Forelimb muscle (tissue), 1 donor: ENCODE data around the gene GP5. TPM values are rescaled to one million over a fixed set of nuclear protein-coding genes. Genes with fewer than 3 reads are reported as not detected.

Experiments used
- DNase-seq: peaks from one replicate; pipeline ENCODE4 v3.0.0-alpha.2; 2013; ENCODE audit warnings: low read depth
- polyA plus RNA-seq: library from polyadenylated mRNA; unstranded; fragments of 120-200 nt; gene quantifications from one replicate; pipeline ENCODE4 v1.2.1, GENCODE V29; 2013; ENCODE audit not compliant: insufficient read length

Gene GP5, protein sequence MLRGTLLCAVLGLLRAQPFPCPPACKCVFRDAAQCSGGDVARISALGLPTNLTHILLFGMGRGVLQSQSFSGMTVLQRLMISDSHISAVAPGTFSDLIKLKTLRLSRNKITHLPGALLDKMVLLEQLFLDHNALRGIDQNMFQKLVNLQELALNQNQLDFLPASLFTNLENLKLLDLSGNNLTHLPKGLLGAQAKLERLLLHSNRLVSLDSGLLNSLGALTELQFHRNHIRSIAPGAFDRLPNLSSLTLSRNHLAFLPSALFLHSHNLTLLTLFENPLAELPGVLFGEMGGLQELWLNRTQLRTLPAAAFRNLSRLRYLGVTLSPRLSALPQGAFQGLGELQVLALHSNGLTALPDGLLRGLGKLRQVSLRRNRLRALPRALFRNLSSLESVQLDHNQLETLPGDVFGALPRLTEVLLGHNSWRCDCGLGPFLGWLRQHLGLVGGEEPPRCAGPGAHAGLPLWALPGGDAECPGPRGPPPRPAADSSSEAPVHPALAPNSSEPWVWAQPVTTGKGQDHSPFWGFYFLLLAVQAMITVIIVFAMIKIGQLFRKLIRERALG
- polyA plus RNA-seq: 0.35 TPM

DNA sequence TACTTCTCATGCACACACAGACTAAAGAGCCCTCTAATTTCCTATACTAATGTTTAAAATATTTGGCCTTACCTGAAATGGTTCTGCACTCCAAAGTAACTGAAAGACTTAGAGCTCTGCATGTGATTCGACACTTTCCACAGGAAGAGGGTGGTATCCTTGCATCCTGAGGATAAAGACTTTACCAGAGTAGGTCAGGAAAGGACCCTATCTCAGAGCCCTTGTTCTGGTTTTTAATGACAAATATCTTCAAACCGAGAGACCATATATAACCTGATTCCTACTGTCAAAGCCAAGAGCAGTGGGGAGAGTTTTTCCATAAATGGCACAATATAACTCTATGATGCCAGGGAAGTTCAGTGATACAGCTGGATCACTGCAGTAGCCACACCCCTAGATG, at the start of gene GP5:
Gene GP5 (minus strand): TSS at position 101 of the 400 bp plus-strand sequence. CDS start 984 bp downstream, outside the sequence.
- no peak for DNase-seq

- DNase-seq: no peak
Measured at GRCh38 chr3:194447657-194448056, 48.6 kb upstream of the GP5 start.

- DNase-seq: no peak
Measured at GRCh38 chr3:194447161-194447560, 48.1 kb upstream of the GP5 start.

GRCh38 chr3:194446754-194447153, 47.7 kb upstream of the GP5 start:
- no peak for DNase-seq

- DNase-seq: no peak
Measured at GRCh38 chr3:194446172-194446571, 47.1 kb upstream of the GP5 start.

- no peak for DNase-seq
Measured at GRCh38 chr3:194443901-194444300, 44.8 kb upstream of the GP5 start.

DNA sequence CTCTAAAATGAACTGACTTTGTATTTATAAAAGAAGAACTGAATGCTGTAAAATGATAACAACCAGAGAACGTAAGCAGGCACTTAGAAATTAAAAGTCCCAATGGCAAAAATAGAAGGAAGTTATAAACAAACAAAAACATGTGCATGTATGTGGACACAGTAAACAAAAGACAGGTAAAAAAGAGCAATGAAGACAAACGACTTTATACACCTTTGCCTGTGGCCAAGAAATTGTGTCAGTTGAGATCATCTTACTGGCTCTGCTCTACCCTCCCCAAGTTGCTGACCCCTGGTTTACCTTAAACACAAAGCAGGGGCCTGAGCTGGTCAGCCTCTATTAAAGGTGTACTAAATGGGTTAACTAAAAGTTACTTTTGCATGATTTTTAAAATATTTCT, 41.7 kb upstream of the GP5 start:
- DNase-seq: no peak

- DNase-seq: no peak
Measured at GRCh38 chr3:194439881-194440550, 41.0 kb upstream of the GP5 start.

DNA sequence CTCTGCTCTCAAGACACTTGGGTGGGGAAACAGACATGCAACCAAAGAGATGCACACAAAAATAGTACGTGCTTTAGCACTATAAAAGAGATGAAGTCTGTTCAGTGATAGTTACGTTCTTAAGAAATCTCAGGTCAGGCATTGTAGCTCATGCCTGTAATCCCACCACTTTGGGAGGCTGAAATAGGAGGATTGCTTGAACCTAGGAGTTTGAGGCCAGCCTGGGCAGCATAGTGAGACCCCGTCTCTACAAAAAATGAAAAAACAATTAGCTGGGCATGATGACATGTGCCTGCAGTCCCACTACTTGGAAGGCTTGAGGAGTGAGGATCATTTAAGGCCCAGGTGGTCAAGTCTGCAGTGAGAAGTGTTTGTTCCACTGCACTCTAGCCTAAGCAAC, 35.4 kb upstream of the GP5 start:
- DNase-seq: no peak

DNA sequence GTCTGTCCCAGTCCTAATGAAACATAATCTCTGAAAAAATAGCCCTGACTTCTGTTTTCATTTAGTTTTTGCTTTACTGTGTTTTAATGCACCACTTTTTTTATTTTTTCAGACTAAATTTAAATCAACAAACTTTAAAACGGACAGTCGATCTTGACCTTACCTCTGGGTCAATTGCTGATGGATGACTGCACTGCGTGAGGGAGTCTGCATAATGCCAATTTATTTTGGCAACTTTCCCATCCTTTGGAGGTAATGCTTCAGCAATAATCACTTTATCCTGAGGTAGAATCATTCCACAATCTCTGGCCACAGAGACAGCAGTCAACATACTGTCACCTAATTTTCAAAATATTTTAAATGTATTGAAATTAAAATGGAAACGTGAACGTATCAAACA, 32.5 kb upstream of the GP5 start:
- DNase-seq: no peak

- DNase-seq: no peak
Measured at GRCh38 chr3:194425399-194425798, 26.3 kb upstream of the GP5 start.

GRCh38 chr3:194424953-194425352, 25.9 kb upstream of the GP5 start:
- no peak for DNase-seq

GRCh38 chr3:194424373-194424772, 25.3 kb upstream of the GP5 start:
- DNase-seq: no peak

DNA sequence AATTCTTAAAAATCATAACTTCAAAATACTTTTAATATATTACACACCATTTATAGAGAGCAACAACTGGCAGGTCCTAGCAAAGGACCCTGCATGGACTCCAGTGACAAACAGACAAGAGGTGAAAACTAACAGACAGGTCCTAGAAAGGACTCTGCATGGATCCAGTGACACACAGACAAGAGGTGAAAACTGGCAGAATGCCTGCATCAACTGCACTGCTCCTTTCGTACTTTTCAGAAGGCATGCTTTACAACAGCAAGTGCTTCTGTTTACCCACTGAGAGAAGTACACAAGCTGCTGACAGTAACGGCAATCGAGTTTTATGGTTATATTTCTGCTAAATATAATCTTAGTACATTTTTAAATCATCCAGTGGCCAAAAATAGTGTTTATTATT, 24.3 kb upstream of the GP5 start:
- no peak for DNase-seq

GRCh38 chr3:194422188-194422587, 23.1 kb upstream of the GP5 start:
- DNase-seq: no peak

GRCh38 chr3:194418671-194419070, 19.6 kb upstream of the GP5 start:
- DNase-seq: no peak

- no peak for DNase-seq
Measured at GRCh38 chr3:194407423-194407822, 8.4 kb upstream of the GP5 start.

DNA sequence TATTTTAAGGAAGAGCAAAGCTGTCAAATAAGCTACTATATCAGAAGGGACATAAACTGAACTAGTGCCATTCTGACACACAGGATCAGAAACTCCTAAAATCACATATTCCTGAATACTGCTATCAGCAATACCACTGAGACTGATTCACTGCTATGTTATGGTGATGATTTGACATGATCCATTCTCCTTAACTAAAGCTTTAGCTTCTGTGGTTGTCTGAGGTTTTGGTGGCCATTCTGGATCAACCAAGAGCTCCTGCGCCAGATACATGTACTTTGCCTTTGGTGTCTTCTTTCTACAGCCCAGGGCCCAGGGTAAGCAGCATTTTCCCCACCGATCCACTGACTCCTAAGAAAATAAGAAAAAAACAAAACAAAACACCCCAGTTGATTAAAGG, 6.7 kb upstream of the GP5 start:
- no peak for DNase-seq

DNA sequence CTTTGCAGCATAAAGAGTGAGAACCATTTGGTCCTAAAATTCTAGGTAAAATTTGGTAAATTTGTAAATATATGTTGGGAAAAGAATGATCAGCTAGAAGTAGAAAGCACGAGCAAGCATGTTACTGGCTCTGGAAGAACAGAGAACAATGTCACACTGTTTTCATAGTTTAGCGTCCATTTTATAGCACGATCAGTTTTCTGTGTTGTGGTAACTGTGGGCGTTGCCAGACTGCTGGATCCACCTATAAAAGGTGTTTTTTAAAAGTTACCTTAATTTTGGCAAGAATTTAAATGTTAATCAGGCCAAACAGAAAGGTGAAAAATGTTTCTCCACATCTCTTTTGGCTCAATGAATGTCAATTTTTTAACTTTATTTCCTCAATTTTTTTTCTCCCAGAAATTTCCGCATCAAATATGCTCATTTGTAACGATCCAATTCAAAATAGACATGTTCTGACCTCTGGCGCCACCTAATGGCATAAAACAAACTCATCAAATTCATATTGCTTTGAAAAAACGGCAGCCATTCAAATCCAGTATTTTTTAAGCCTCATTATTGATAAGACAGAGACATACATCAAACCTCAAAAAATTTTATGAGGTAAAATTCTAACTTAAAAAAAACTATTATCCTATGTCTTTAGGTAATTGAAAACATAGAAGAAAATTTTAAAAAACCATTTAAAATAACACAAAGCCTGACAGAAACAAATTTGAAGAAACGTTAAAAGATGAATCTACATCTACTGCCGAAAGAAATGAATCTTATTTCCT, 5.5 kb upstream of the GP5 start:
- DNase-seq: peak; percentile 35

DNA sequence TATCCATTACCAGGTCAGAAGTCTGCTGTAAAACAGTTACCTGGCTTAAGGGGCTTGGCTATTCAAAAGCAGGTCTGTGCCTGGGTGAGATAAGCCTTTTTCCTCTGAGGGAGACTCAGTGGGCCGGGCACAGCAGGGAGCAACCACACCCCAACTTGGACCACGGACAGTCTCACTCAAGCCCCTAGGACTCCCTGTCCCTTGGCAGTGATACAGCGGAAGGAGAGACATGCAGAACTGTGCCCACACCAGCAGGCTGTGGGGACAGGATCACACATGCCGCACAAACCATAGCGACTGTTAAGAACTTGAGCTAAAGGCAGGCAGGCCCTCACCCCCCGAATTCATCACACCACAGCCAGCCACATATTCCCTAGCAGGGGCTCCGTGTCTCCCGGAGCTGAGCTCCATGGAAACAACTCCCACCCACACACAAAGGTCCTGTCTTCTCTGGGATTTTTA, 2.8 kb upstream of the GP5 start:
- no peak for DNase-seq

DNA sequence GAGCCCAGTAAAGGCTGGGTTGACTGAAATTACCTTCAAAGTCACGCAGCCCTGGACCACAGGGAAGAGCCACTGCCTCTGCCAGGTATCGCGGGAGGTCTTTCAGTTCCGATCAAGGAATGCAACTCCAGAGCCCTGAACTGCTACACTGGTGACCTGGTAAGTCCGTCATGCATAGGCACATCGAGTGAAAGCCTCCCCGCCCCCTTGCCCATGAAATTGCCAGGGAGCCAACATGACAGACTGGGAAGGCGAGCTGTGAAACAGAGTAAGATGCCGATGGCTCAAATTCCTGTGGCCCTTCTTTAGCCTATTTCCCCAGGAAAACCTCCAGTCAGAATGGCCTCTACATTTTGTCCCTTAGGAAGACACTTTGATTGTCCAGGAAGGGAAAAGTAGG, 2.3 kb upstream of the GP5 start:
- DNase-seq: no peak

DNA sequence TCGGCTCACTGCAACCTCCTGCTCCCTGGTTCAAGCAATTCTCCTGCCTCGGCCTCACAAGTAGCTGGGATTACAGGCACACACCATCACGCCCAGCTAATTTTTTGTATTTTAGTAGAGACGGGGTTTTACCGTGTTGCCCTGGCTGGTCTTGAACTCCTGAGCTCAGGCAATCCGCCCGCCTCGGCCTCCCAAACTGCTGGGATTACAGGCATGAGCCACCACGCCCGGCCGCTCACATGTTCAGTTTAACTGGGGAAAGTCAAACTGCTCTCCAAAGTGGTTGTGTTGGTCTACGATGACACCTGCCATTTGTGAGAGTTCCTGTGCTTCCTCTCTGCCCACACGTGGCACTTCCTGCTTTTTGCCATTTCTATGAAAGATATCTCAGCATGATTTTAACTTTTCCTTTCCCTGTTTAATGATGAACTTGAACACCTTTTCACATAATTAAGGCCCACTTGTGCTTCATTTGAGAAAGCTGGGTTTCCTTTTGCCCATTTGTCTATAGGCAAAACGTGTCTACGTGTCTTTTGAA, 877 bp upstream of the GP5 start:
- DNase-seq: no peak
